Measurements from ENCODE around the gene RASSF7.

RASSF7 gene

GRCh38 chr11:586376-587316, 25.9 kb downstream of the RASSF7 start:
- DNase-seq (ENCODE audit: low spot score): no peak

GRCh38 chr11:587546-587945, 26.8 kb downstream of the RASSF7 start:
- no peak for DNase-seq (ENCODE audit: low spot score)

- DNase-seq (ENCODE audit: low spot score): peak; percentile 91
These were observed 27.2 kb downstream of the RASSF7 start for GRCh38 chr11:587978-588380.

- DNase-seq (ENCODE audit: low spot score): no peak
These were observed 29.0 kb downstream of the RASSF7 start for GRCh38 chr11:589798-590197.

GRCh38 chr11:590997-591396, 30.2 kb downstream of the RASSF7 start:
- DNase-seq (ENCODE audit: low spot score): no peak

GRCh38 chr11:592501-592900, 31.7 kb downstream of the RASSF7 start:
- DNase-seq (ENCODE audit: low spot score): no peak

GRCh38 chr11:592918-593317, 32.1 kb downstream of the RASSF7 start:
- no peak for DNase-seq (ENCODE audit: low spot score)

GRCh38 chr11:593347-593746, 32.6 kb downstream of the RASSF7 start:
- no peak for DNase-seq (ENCODE audit: low spot score)

GRCh38 chr11:595400-595799, 34.6 kb downstream of the RASSF7 start:
- no peak for DNase-seq (ENCODE audit: low spot score)

GRCh38 chr11:596374-596773, 35.6 kb downstream of the RASSF7 start:
- DNase-seq (ENCODE audit: low spot score): no peak

- no peak for DNase-seq (ENCODE audit: low spot score)
These were observed 36.5 kb downstream of the RASSF7 start for GRCh38 chr11:597166-597725.

- no peak for DNase-seq (ENCODE audit: low spot score)
These were observed 37.4 kb downstream of the RASSF7 start for GRCh38 chr11:598005-598680.

- DNase-seq (ENCODE audit: low spot score): no peak
These were observed 40.9 kb downstream of the RASSF7 start for GRCh38 chr11:601573-602245.

- DNase-seq (ENCODE audit: low spot score): no peak
These were observed 42.4 kb downstream of the RASSF7 start for GRCh38 chr11:603154-603553.

- no peak for DNase-seq (ENCODE audit: low spot score)
These were observed 44.7 kb downstream of the RASSF7 start for GRCh38 chr11:605286-606129.

GRCh38 chr11:606245-606644, 45.5 kb downstream of the RASSF7 start:
- DNase-seq (ENCODE audit: low spot score): peak; percentile 26

- no peak for DNase-seq (ENCODE audit: low spot score)
These were observed 46.4 kb downstream of the RASSF7 start for GRCh38 chr11:607020-607780.

- DNase-seq (ENCODE audit: low spot score): no peak
These were observed 47.3 kb downstream of the RASSF7 start for GRCh38 chr11:607971-608659.

- DNase-seq (ENCODE audit: low spot score): no peak
These were observed 48.1 kb downstream of the RASSF7 start for GRCh38 chr11:608791-609251.

- DNase-seq (ENCODE audit: low spot score): no peak
These were observed 48.6 kb downstream of the RASSF7 start for GRCh38 chr11:609341-609811.

All from kidney tubule cell (primary cell).